ENCODE results near the gene CELA1.
"Not testable (repeated sequence)": the region's sequence is repeated elsewhere in the genome, so short reads cannot be mapped to it uniquely, and the experiment has no call there.

CELA1 gene

DNA sequence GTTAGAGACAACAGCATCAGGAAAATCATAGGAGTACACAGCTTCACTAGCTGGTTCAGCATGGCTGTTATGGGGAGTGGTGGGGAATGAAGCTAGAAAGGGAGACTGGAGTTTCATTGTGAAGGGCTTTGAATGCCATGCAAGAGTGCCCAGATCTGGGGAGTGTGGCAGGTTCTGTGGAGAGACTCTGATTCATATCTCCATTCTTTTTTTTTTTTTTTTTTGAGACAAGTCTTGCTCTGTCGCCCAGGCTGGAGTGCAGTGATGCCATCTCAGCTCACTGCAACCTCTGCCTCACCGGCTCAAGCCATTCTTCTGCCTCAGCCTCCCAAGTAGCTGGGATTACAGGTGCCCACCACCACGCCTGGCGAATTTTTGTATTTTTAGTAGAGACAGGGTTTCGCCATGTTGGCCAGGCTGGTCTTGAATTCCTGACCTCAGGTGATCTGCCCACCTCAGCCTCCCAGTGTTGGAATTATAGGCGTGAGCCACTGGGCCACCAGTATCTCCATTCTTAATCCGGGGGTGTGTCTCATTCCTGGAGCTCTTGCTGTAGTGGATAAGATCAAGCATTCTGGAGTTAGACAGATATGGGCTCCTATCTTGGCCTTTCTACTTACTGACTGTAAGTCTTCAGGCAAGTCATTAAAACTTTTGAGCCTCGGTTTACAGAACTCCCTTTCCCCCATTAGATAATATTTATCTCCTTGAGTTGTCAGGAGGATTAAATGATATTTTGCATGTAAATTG, 28.2 kb downstream of the CELA1 start:
- not testable (repeated sequence) for DNase-seq (ENCODE audit: low read depth, low spot score)

GRCh38 chr12:51311389-51311788, 35.1 kb downstream of the CELA1 start:
- DNase-seq (ENCODE audit: low read depth, low spot score): no peak

- DNase-seq (ENCODE audit: low read depth, low spot score): no peak
Observed at GRCh38 chr12:51307655-51308593, 38.6 kb downstream of the CELA1 start.

DNA sequence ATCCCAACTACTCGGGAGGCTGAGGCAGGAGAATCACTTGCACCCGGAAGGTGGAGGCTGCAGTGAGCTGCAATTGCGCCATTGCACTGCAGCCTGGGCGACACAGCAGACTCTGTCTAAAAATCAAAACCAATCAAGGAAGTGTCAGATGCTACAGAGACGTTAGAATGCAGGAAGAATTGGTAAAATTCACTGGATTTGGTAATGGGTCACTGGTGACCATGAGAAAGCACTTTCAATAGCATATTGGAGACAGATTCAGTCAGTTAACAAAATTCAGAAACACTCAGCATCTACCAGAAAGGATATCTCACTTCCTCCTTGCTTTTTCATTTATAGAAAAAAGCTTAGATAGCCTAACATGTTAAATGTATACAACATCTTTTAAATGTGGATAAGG, 40.0 kb downstream of the CELA1 start:
- no peak for DNase-seq (ENCODE audit: low read depth, low spot score)

DNA sequence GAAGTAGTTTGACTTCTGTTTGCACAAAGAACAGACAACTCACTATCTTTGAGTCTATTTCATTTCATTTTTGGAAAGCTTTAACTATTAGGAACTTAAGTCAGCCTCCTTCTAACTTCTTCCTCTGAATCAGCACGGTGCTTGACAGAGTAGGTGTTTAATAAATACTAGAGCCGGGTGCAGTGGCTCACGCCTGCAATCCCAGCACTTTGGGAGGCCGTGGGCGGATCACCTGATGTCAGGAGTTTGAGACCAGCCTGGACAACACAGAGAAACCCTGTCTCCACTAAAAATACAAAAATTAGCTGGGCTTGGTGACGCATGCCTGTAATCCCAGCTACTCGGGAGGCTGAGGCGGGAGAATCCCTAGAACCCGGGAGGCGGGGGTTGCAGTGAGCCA, 45.7 kb downstream of the CELA1 start:
- DNase-seq (ENCODE audit: low read depth, low spot score): not testable (repeated sequence)

- DNase-seq (ENCODE audit: low read depth, low spot score): no peak
Observed at GRCh38 chr12:51295651-51296050, 50.8 kb downstream of the CELA1 start.

GRCh38 chr12:51294097-51294496, 52.4 kb downstream of the CELA1 start:
- DNase-seq (ENCODE audit: low read depth, low spot score): not testable (repeated sequence)

- no peak for DNase-seq (ENCODE audit: low read depth, low spot score)
Observed at GRCh38 chr12:51293696-51294095, 52.8 kb downstream of the CELA1 start.

DNA sequence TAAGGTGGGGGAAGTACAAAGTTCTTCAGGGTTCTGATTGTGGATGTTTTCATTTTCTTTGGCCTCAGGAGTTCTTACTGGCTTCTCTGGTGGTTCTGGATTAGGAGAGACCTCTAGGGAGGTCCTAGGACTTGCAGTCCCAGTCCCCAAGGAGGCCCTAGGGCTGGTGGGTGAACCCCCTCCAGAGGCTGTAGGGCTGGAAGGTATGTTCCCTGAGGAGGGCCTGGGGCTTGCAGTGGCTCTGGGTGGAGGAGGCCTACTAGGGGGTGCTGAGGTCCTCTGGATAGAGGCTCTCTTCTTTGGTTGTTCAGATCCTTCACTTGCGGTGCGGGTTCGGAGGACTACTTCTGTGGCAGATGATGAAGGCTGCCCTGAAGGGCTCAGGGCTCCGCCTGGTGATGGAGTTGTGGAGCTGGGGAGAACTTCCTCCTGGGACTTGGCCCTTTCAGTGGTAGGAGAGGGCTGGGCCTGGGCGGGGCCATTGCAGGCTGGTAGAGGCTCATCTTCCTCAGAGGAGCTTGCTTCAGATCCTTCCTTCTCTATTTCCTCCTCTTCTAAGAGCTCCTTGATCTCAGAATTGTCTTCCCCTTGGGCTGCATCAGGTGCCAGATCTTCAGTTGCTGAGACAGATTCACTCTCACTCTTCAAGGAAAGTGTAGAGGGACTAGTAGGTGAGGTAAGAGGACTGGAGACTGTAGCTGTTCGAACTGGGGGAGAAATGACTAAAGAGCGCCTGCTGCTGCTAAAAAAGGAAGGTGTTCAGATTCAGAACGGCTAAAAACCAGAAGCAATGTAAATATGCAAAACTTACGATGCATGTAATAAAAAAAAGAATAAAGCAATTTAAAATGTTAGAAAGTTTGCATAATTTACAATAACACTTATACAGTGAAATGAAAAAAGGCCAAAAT, 54.6 kb downstream of the CELA1 start:
- not testable (repeated sequence) for DNase-seq (ENCODE audit: low read depth, low spot score)

- no peak for DNase-seq (ENCODE audit: low read depth, low spot score)
Observed at GRCh38 chr12:51285843-51286242, 60.6 kb downstream of the CELA1 start.

DNA sequence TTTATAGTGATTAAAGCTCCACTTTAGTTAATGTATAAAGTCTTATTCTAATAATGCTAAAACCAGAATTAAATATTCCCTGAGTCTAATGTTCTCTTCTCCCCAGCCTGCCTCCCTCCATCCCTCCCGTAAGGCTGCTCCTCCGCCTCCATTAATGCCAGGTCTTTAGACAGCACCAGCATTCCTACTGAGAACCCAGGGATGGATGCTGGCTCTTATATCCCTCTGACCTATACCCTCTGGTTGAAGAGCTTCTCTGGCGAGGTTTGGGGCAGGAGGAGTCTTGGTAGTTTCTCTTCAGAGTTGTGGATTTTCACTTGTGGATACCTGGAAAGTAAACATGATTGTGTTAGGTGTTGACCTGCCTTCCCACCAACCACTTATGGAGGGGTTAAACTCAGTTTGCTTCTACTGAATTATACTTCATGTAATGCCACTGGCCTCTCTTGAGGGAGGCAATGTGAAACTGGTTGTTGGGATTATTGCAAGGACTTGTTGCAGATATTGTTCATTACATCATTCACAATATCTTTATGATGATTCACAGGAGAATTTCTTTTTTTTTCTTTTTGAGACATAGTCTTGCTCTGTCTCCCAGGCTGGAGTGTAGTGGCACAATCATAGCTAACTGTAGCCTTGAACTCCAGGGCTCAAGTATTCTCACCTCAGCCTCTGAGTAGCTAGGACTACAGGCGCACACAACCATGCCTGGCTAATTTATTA, 65.1 kb downstream of the CELA1 start:
- no peak for DNase-seq (ENCODE audit: low read depth, low spot score)

Measured in iPS DF 19.7 (cell line).